Measurements from ENCODE around the gene RRH. TPM values are rescaled to one million over a fixed set of nuclear protein-coding genes. Genes with fewer than 3 reads are reported as not detected.

Gene RRH, protein sequence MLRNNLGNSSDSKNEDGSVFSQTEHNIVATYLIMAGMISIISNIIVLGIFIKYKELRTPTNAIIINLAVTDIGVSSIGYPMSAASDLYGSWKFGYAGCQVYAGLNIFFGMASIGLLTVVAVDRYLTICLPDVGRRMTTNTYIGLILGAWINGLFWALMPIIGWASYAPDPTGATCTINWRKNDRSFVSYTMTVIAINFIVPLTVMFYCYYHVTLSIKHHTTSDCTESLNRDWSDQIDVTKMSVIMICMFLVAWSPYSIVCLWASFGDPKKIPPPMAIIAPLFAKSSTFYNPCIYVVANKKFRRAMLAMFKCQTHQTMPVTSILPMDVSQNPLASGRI
- not detected in 2 replicates for total RNA-seq

DNA sequence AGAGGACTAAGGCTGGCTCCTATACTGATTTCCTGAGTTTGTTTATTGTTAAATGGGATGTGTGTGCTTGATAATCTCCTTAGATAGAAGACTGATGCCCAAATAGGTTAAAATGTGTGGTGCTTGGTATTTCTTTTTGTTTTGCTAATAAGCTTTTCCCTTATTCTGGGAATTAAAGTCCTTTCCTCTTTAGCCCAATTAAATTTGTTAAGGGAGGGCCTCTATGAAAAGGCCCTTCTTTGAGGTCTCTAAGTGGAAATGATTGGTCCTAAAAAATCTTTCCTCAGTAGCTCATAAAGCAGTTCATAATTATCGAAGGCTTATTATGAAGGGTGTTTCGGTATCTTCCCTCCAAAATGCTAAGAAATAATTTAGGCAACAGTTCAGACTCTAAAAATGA lies at the start of gene RRH:
Gene RRH (plus strand): TSS at position 301 of the 400 bp plus-strand sequence. CDS start 56 bp downstream, at position 357.

DNA sequence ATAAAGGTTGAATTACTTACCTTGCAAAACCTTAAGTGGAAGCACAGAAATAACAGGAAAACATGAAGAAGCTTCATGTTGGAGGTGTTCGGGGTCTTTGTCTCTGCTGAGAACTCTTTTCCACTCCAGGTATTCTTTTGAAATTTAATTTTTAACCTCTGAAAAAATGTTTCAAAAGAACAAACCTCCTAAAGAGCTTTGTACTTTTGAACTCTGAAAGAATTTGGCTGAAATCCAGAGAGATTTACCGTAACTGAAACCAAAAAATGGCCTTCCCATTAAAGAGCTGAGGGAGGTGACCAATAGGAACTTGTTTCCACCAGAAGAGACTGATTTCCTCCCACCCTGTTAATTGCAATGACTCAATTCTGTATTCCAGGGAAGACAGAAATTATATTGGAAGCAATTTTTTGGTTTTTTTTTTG lies 25.9 kb upstream of the RRH start, which contains the start of gene CFI:
Gene CFI (minus strand): TSS at position 105 of the 425 bp plus-strand sequence. CDS start 28 bp downstream, at position 77.

DNA sequence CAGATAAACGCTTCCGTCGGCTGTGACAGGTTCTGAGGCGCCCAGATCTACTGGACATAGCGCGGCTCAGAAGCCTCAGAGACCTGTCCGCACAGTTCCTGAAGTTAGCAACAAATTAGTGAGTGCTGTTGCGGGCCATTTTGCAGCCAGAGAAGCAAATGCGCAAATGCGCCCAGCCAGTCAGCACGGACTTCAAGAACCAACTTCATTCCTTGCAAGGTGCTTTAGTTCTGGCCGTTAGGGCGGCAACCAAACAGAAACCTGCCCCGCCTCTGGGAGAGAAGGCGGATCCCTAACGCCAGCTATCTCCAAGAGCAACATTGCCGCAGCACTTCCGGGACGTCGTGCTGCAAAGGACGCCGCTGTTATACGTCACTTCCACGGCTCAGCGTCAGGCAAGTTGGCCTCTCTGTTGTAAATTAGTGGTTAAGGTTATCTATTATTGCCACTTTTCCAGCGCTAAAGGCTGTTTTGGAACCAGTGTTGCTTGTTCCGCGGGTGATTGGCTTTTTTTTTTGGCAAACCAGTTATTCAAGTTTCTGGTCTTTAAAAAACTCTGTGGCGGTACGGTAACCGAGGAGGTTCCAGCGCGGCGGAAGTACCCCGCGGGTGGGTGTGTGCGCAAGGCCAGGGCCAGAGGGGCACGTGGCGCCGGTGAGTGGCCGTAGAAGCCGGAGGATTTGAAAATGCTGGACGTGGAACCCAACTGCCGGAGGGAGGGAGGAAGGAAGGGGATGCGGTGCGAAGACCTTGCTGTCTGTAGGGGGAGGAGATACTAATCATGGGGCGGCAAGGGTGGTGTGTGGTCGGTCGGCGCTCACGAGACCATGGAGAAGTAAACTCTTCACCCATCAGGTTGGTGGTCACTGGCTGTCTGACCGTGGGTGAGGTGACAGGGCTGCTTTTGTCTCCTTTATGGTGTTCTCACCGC lies 12.4 kb upstream of the RRH start, which contains the start of gene GAR1:
Gene GAR1 (plus strand): TSS at position 612 of the 931 bp plus-strand sequence. CDS start 403 bp downstream, outside the sequence.

DNA sequence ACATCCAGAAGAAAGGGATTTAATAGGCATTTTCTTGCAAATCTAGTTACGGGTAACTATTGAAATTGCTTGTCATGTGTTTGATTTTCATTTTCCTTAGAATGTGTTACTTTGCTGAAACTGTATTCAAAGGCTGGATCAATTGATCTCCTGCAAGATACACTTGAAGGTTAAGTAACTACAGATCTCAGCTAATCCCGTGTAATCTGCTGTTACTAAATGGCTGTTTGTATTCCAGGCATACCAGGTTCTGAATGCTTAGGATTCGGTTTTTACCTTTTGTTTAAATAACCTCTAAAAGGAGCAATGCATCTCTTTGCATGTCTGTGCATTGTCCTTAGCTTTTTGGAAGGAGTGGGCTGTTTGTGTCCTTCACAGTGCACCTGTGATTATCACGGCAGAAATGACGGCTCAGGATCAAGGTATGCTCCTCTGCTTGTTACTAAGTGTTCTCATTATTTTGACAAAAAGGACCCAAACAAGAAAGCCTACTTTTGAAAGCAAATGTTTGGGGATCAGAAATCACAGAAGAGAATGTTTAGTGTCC lies 20.2 kb downstream of the RRH start, which contains the start of gene LRIT3:
Gene LRIT3 (plus strand): TSS at position 212 of the 547 bp plus-strand sequence. CDS start 95 bp downstream, at position 307.

Other genes with a start within 250 kb of the RRH start
- gene CASP6, start 124.5 kb upstream of the RRH start, total RNA-seq, result 37.7 and 43.7 TPM in 2 replicates
- gene PLA2G12A, start 97.9 kb upstream of the RRH start, total RNA-seq, result 13.6 and 31.2 TPM in 2 replicates
- 1.3 and 1.9 TPM in 2 replicates for gene CFI, start 26.0 kb upstream of the RRH start, total RNA-seq
- 10.3 and 10.8 TPM in 2 replicates for gene GAR1, start 12.2 kb upstream of the RRH start, total RNA-seq
- not detected in 2 replicates for gene LRIT3, start 20.1 kb downstream of the RRH start, total RNA-seq
- 0.15 TPM in 1 of 2 replicates, not detected in the other for gene EGF, start 84.9 kb downstream of the RRH start, total RNA-seq

Measured in bronchus fibroblast of lung (primary cell).